HT1080 (cell line): ENCODE results near the gene NAE1. TPM values are rescaled to one million over a fixed set of nuclear protein-coding genes. Genes with fewer than 3 reads are reported as not detected.
"Not testable (repeated sequence)": the region's sequence is repeated elsewhere in the genome, so short reads cannot be mapped to it uniquely, and the experiment has no call there.

Source experiments
- DNase-seq: peaks from one replicate; pipeline ENCODE4 v3.0.0-alpha.2; 2015; ENCODE audit warnings: low read depth
- polyA plus RNA-seq, 2 experiments: library from polyadenylated mRNA; depleted of rRNA; stranded (reverse); fragments of >200 nt; gene quantifications; 2 replicates each; pipeline ENCODE4 v1.2.3, GENCODE V29; 2015
- total RNA-seq: library from RNA; depleted of rRNA; stranded (reverse); fragments of >200 nt; shearing (Covaris generic); gene quantifications from 2 replicates; pipeline ENCODE4 v1.2.3, GENCODE V29; 2014; rRNA removed

The NAE1 gene
- total RNA-seq, result 86.8 and 93.6 TPM in 2 replicates
- 68.4 and 77.1 TPM in 2 replicates for polyA plus RNA-seq (2015; cell fraction: cytosol; rRNA removed)
- 99.6 and 102 TPM in 2 replicates for polyA plus RNA-seq (2015; cell fraction: nucleus; rRNA removed)

DNA sequence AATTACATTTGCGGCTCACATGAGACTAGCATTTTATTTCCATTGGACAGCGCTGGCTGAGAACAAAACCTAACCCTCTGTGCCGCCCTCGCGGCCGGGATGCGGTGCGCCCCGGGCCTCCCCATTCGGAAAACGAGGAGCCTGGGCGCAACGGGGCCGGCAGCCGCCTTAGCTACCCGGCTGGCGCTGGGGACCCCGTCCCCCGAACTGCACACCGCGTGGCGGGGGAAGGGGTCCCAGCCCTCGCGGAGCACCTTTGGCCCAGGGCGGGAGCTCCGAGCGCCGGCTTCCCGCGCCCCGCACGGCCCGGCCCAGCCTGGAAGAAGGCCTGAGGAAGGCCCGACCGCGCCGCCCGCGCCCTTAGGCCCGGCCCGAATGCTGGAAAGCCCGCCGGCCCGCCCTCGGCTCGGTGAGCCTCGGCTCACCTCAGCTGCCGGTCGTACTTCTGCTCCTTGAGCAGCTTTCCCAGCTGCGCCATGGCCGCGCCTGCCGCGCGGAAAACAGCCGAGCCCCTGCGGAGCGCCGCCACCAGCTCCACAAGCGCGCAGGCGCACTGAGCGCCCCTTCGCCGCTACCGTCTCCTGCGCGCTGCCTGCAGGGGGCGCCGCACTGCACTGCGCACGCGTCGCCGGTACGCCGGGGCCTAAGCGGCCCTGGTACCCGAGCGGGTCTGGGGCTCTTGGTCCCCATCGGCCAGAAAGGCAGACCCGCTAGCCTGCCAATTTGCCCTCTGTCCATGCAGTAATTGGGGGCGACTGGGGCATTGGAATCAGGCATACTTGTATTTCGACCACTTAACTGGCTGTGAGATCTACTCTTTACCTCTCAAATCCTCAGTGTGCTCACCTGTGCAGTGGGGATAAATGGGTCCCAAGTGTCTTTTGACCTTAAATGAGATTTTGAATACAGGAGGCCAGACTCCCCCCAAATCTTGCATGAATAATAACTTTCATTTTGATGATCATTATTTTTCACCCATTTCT is at the start of gene NAE1:
NAE1 (minus strand) TSS at position 555 of the 983 bp plus-strand sequence; CDS start at position 478, 77 bp downstream.
- peak; percentile 82 for DNase-seq

GRCh38 chr16:66878067-66878466 is 47.3 kb upstream of the NAE1 start:
- peak; percentile 37 for DNase-seq

DNA sequence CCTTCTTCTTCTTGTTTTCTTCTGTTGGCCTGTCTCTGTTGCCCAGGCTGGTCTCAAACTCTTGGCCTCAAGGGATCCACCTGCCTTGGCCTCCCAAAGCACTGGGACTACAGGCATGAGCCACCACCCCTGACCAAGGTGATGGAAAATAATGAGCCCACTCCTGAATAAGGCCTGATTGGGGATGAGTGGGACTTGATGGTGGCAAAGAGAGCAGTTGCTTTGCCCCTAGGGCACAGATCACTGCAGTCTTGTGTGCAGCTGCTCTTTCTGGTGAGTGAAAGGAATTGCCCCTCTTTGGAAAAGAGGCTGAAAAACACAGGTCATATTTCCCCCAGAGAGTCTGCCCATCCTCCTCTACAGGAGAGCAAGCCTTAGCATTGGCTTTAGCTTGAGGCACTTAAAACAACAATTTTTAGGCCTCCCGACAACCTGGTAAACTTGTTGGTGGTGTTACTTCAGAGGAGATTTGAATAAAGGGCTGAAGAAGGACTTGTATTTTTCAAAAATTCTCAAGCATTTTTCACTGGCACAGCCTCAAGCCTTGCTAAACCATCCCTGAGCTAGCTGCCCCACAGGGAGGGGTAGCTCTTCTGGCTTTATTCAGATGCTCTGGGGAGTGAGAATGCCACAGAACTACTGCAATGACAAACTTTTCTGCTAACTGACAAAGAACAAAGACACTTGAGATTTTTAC is 43.5 kb upstream of the NAE1 start:
- DNase-seq, result peak; percentile 72

- DNase-seq, result no peak
These were observed 42.9 kb upstream of the NAE1 start for GRCh38 chr16:66873685-66874055.

DNA sequence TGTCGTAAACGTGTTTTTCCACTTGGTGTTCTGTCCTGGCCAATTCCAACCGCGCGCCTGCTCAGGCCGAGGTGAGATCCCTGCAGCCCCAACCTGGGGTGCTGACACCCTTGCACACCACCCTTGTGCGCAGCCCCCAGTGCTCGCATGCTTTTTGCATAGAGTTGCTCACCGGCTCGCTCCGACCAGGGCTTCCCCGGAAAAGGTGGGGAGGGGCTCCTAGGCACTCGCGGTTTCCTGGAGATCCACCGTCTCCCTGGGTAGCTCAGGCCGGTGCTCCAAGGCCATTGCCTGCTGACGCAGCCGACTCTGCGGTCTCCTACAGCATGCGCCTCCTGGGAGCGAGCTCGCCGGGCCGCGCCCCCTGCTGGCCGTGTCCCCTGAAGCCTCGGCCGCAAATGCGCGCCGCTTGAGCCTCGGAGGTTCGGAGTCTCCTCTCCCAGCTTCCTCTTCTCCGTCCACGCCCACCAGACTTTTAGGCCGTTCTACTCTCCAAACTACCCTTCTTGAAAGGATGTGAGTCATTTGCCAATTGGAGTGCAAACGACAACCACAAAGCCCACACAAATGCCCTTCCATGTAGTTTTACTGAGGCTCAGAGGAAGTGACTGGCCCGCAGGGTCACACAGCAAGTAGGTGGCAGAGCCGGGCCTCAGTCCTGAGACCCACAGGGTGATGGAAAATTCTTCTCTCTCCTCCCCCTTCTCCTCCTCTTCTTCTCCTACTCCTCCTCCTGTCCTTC is 42.3 kb upstream of the NAE1 start:
- peak; percentile 100 for DNase-seq

GRCh38 chr16:66872559-66872942 is 41.8 kb upstream of the NAE1 start:
- DNase-seq, result no peak

- no peak for DNase-seq
These were observed 41.1 kb upstream of the NAE1 start for GRCh38 chr16:66871840-66872239.

DNA sequence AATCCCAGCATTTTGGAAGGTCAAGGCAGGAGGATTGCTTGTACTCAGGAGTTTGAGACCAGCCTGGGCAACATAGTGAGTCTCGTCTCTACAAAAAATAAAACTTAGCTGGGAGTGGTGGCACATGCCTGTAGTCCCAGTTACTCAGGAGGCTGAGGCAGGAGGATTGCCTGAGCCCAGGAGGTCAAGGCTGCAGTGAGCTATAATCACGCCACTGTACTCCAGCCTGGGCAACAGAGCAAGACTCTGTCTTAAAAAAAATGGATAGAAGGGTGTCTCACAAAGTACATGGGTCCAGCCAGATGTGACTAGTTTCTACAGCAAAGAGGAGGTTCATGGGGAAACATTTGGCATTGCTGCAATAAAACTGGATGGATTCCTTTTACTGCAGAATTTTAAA is 40.6 kb upstream of the NAE1 start:
- not testable (repeated sequence) for DNase-seq

DNA sequence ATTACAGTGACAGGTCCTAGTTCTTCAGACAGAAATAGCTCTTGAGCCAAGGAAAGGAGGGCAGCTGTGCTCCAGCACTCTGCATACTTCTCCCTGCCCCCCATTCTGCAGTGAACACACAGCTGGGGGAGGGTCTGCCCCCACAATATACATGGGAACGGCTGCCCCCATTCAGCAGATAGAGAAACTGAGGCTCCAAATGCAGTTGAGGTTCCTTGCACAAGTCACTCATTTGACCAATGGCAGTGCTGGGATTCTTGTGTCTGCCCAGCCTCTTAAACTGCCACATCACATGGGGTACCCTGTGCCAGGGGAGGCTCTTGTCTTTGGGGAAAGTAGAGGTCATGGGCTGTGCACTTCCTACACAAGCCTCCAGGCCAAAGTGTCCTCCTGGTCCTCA is 38.6 kb upstream of the NAE1 start:
- DNase-seq, result no peak

- DNase-seq, result no peak
These were observed 32.9 kb upstream of the NAE1 start for GRCh38 chr16:66863707-66864106.

DNA sequence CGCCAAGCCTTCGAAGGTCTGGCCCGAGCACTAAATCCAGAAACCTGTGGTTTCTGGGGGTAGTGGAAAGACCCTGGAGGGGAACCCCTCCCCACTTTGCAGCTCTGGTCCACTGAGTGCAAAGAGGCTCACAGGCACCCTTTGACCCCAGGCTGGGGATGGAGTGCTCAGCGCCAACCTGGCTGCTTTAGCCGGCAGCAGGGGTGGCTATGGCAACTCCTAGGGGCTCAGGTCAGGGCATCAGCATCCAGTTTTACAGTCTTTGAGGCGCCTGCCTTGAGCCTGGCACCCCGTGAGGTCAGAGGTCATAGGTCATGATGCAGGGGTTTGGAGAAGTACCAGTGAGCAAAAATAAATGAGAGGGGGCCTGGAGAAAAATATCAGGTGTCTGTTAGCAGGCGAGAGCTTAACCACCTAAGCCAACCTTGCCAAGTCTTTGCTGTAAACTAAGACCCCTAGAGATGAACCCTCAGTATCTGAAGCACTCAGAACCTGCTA is 31.3 kb upstream of the NAE1 start:
- DNase-seq, result no peak

DNA sequence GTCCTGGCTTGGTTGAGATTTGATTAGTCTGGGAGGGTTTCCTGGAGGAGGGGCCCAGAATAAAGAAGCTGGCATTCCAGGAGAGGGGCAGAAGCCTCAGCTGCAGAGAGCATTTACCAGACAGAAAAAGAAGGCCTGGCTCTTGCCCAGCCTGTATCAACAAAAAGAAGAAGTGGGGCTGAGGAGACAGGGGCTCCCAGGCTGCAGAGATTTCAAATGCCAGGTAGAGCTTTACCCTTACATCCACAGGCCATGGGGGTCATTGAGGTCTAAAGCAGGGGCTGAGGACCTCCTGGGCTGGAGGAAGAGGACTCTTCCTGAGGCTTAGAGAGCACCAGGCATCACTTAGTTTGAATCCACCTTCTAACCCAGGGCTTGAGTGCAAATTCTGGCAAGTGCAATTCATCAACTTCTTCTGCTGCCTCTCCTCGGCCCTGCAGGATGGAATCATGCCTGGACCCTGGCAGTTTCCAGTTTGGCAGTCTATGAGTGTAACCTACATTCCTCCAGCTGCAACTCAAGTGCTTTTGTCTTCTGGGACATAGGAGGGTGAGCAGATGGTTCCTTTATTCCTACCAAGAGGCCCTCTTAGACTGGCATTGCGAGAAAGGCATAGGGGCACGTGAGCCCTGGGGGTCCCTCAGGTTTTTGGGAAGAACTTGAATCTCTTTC is 28.8 kb upstream of the NAE1 start:
- DNase-seq, result no peak

DNA sequence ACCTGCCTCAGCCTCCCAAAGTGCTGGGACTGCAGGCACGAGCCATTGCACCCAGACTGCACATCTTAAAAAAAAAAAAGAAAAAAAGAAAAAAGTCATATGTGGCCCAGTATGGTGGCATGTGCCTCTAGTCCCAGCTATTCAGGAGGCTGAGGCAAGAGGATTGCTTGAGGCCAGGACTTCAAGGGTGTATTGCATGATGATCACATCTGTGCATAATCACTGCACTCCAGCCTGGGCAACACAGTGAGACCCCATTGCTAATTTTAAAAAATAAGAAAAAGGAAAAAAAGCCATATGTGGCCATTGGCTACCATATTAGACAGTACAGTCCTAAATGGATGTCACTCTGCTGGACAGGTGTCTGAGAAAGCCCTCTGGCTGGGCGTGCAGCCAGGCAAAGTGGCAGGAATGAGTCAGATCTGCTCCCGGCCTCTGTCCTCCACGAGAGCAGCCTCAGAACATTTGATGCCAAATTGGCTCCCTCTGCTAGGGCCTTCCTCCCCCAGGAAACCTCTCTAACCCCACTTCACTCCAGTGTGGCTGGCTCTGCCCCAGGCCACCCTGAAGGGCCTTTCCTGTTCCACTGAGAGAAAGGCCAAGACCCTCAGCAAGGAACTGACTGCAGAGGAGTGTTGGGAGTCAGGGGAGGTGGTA is 28.1 kb upstream of the NAE1 start:
- DNase-seq, result peak; percentile 75

DNA sequence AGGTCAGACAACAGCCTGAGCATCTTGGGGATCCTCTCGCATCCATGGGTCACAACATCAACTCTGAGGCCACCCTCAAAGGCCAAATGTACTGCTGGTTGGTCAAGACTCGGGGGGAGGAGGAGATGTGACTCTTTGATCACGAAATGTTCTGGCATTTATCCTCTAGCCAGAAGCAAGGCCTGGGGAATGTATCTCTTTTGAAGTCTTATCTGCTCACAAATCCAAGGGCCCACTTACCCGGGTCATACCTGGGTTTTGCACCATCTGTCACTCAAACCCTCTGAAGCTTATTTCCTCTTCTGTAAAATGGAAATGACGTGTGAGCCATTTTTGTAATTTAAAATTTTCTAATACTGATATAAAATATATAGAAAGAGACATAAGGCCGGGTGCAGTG is 26.7 kb upstream of the NAE1 start:
- DNase-seq, result no peak

DNA sequence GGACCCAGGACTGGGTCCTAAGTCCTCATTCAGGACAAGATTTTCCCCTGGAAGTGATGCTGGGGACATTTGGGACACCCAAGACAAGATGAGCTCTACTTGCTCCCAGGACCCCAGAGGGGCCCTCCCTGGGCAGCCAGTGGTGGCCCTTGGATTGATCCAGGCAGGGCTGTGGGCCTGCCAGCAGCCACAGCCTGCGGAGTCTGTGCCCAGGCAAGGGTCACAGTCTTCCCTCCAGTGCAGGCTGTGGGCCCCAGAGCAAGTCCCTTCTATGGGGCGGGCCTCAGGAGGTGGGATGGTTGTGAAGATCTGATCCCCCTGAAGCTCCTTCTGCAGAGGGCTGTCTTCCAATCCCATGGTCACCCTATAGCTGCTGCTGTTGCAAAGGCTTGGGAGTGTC is 26.0 kb upstream of the NAE1 start:
- no peak for DNase-seq

GRCh38 chr16:66856184-66856730 is 25.5 kb upstream of the NAE1 start:
- DNase-seq, result no peak

DNA sequence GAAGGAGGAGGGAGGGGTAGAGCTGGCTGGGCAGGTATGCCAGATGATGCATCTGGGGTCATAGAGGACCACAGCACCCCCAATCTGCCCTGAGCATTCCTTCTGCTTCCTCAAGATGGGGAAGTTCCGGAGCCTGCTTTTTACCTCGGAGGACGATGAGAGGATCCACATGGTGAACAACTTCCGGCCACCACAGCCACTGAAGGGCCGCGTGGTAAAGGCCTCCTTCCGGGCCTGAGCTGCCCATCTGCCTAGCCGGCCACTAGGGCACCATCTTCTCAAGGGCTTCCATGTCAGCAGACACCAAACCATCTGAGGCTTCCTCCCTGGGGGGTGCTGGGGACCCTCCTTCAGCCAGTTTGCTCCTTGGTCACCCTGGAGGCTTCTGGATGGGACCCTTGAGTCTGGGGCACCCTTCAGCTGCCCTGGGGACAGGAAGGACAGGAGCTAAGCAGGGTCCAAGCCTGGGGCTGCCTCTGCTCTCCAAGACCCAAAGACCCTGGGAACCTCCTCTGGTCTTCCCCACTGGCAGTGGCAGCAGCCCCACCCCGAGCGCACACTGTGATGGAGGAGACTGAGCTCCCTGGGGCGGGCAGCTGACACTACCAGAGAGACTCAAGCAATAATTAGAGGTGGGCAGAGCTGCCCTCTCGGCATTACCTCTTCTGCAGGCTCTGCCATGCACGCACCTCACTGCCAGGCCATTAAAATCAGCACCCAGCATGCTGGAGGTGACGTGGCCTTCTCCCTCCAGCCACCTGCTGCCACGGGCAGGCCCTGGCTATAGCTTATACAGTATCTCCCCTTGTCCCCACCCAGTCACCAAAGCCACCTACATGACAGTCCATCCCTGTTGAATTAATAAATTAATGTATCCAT is 22.7 kb upstream of the NAE1 start:
- DNase-seq, result no peak

GRCh38 chr16:66851166-66851964 is 20.6 kb upstream of the NAE1 start:
- DNase-seq, result no peak
